Keratinocyte (primary cell): ENCODE results near the gene ZC3H12A. TPM values are rescaled to one million over a fixed set of nuclear protein-coding genes. Genes with fewer than 3 reads are reported as not detected.

Source experiments
- DNase-seq: peaks from one replicate; pipeline ENCODE4 v3.0.0-alpha.2; 2011; ENCODE audit warnings: low read depth, missing footprints, low spot score
- FAIRE-seq: peaks from 2 replicates; lab custom pipeline; 2011; peaks lifted over from hg19 to GRCh38; lab: Jason Lieb, UNC
- H2AFZ ChIP-seq: 2 replicates; pipeline ENCODE4 v1.6.0; 2012; ENCODE audit warnings: low read length, control low read depth, inconsistent platforms; ENCODE audit not compliant: control insufficient read depth
- H3K27ac ChIP-seq: 2 replicates; pipeline ENCODE4 v1.5.1; 2011; ENCODE audit warnings: low read length; ENCODE audit not compliant: control insufficient read depth, insufficient read depth
- H3K27me3 ChIP-seq: 3 replicates; pipeline ENCODE4 v1.6.0; 2011; ENCODE audit warnings: low read length; ENCODE audit not compliant: control insufficient read depth, insufficient read depth; ENCODE audit errors: extremely low read depth
- H3K36me3 ChIP-seq, 2 experiments: 2 replicates in 1 of 2; 3 replicates in 1 of 2; pipeline ENCODE4 v1.5.1; 2011; ENCODE audit warnings: low read length in 2 of 2, mild to moderate bottlenecking in 1 of 2; ENCODE audit not compliant: control insufficient read depth in 2 of 2, insufficient read depth in 2 of 2; ENCODE audit errors: extremely low read depth in 1 of 2
- H3K4me1 ChIP-seq: 3 replicates; pipeline ENCODE4 v1.5.1; 2011; ENCODE audit warnings: low read length; ENCODE audit not compliant: control insufficient read depth, insufficient read depth; ENCODE audit errors: extremely low read depth
- H3K4me2 ChIP-seq: 3 replicates; pipeline ENCODE4 v1.6.0; 2011; ENCODE audit warnings: low read depth, low read length; ENCODE audit not compliant: control insufficient read depth, insufficient read depth; ENCODE audit errors: extremely low read depth
- H3K4me3 ChIP-seq, 3 experiments: fragments of 200-600 bp in 1 of 3; sonication (generic) in 1 of 3; 2 replicates in 2 of 3; 3 replicates in 1 of 3; pipeline ENCODE4 v1.5.1; 2011 to 2016; ENCODE audit warnings: low read length in 3 of 3, mild to moderate bottlenecking in 3 of 3, control low read depth in 2 of 3, inconsistent platforms in 1 of 3, low read depth in 1 of 3, mixed read lengths in 1 of 3, mixed run types in 1 of 3, moderate library complexity in 1 of 3; ENCODE audit not compliant: control insufficient read depth in 2 of 3, insufficient read depth in 2 of 3; ENCODE audit errors: extremely low read depth in 1 of 3
- H3K79me2 ChIP-seq: 2 replicates; pipeline ENCODE4 v1.6.0; 2012; ENCODE audit warnings: low read length; ENCODE audit not compliant: control insufficient read depth, insufficient read depth
- H3K9ac ChIP-seq: 3 replicates; pipeline ENCODE4 v1.6.0; 2011; ENCODE audit warnings: low read length; ENCODE audit not compliant: control insufficient read depth, insufficient read depth; ENCODE audit errors: extremely low read depth
- H3K9me1 ChIP-seq: 3 replicates; pipeline ENCODE4 v1.6.0; 2011; ENCODE audit warnings: low read length; ENCODE audit not compliant: control insufficient read depth, insufficient read depth; ENCODE audit errors: extremely low read depth
- H3K9me3 ChIP-seq: 2 replicates; pipeline ENCODE4 v1.5.1; 2012; ENCODE audit warnings: low read depth, low read length; ENCODE audit not compliant: control insufficient read depth
- H4K20me1 ChIP-seq: 3 replicates; pipeline ENCODE4 v1.6.0; 2011; ENCODE audit warnings: low read length; ENCODE audit not compliant: control insufficient read depth, insufficient read depth; ENCODE audit errors: extremely low read depth
- EZH2 ChIP-seq: IDR thresholded peaks from one replicate; pipeline ENCODE4 v1.6.1; 2012; ENCODE audit warnings: inconsistent platforms, mild to moderate bottlenecking, low read length, moderate library complexity
- dilution Hi-C: fragments of 300-500 bp; cut with MboI; formaldehyde crosslinking; loops from one replicate; pipeline ENCODE4 v1.7.0; 2020; ENCODE audit warnings: low sequenced_read_pairs; ENCODE audit not compliant: extremely low pct_ligation_motif_present
- polyA plus RNA-seq, 5 experiments: library from polyadenylated mRNA; depleted of rRNA in 3 of 5; stranded (reverse) in 3 of 5; stranded (forward) in 1 of 5; unstranded in 1 of 5; fragments of >200 nt; gene quantifications; 1 replicate in 1 of 5; 2 replicates in 3 of 5; 3 replicates in 1 of 5; pipeline versions ENCODE4 v1.2.1 to v1.2.3, GENCODE V29; 2011 to 2012; ENCODE audit warnings: missing spikeins in 2 of 5, low read depth in 1 of 5, low replicate concordance in 1 of 5
- TF ChIP-seq, protein P1 (sequence below), 3 experiments: IDR thresholded peaks in 1 of 3; conservative IDR thresholded peaks in 1 of 3; optimal IDR thresholded peaks in 1 of 3; 2 replicates in 2 of 3; 3 replicates in 1 of 3; pipeline versions ENCODE3 to v1.5.1; 2011; ENCODE audit warnings: low read length in 3 of 3, mild to moderate bottlenecking in 3 of 3, moderate library complexity in 2 of 3, control low read depth in 1 of 3, inconsistent platforms in 1 of 3; ENCODE audit not compliant: insufficient read depth in 2 of 3; ENCODE audit errors: extremely low read depth in 1 of 3

The ZC3H12A gene
- polyA plus RNA-seq, 1 donor (not counting 4 experiments of a cell fraction or from before 2014, with no cell fraction given): 24.4 TPM

DNA sequence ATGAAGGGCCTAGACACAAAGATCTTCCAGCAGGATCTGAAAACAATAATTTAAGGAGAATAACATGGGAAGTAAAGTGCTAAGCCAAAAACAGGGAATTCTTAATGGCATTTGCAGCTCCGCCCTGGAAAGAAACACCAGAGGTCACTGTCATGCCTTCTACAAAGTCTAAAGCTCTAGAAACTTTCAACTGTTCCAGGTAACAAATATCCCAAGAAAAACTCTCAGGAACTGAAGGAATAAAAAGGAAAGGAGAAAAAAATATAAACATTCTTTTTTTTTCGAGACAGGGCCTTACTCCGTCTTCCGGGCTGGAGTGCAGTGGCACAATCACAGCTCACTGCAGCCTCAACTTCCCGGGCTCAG lies 13.2 kb downstream of the ZC3H12A start:
- no peak overlapping the region for H2AFZ ChIP-seq
- dilution Hi-C loops: no loop called here
- no peaks in the 10 kb centered on the region for H3K27me3 ChIP-seq
- peaks cover 9% of the 10 kb centered on the region for H4K20me1 ChIP-seq
- no peaks in the 10 kb centered on the region for H3K9me3 ChIP-seq
- TF ChIP-seq, protein P1, sequence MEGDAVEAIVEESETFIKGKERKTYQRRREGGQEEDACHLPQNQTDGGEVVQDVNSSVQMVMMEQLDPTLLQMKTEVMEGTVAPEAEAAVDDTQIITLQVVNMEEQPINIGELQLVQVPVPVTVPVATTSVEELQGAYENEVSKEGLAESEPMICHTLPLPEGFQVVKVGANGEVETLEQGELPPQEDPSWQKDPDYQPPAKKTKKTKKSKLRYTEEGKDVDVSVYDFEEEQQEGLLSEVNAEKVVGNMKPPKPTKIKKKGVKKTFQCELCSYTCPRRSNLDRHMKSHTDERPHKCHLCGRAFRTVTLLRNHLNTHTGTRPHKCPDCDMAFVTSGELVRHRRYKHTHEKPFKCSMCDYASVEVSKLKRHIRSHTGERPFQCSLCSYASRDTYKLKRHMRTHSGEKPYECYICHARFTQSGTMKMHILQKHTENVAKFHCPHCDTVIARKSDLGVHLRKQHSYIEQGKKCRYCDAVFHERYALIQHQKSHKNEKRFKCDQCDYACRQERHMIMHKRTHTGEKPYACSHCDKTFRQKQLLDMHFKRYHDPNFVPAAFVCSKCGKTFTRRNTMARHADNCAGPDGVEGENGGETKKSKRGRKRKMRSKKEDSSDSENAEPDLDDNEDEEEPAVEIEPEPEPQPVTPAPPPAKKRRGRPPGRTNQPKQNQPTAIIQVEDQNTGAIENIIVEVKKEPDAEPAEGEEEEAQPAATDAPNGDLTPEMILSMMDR (optimal IDR thresholded peaks at IDR 0.05 in 1 of 3, IDR thresholded peaks at IDR 0.05 in 1 of 3, conservative IDR thresholded peaks at IDR 0.05 in 1 of 3; ENCODE audit: extremely low read depth in 1 of 3, insufficient read depth in 2 of 3, low read length in 3 of 3): no peak
- no peak for TF ChIP-seq EZH2
- peaks cover 33% of the 10 kb centered on the region for H3K4me1 ChIP-seq
- peaks cover 3% of the 10 kb centered on the region for H3K9me1 ChIP-seq
- DNase-seq: no peak
- H3K27ac ChIP-seq: peak overlapping the region; percentile 50
- no peaks in the 10 kb centered on the region for H3K79me2 ChIP-seq
- no peak overlapping the region for H3K9ac ChIP-seq
- H3K4me2 ChIP-seq: no peak overlapping the region
- no peak overlapping the region for H3K4me3 ChIP-seq
- FAIRE-seq: no peak
- H3K36me3 ChIP-seq: peaks cover 16 to 19% of the 10 kb centered on the region in 2 experiments

DNA sequence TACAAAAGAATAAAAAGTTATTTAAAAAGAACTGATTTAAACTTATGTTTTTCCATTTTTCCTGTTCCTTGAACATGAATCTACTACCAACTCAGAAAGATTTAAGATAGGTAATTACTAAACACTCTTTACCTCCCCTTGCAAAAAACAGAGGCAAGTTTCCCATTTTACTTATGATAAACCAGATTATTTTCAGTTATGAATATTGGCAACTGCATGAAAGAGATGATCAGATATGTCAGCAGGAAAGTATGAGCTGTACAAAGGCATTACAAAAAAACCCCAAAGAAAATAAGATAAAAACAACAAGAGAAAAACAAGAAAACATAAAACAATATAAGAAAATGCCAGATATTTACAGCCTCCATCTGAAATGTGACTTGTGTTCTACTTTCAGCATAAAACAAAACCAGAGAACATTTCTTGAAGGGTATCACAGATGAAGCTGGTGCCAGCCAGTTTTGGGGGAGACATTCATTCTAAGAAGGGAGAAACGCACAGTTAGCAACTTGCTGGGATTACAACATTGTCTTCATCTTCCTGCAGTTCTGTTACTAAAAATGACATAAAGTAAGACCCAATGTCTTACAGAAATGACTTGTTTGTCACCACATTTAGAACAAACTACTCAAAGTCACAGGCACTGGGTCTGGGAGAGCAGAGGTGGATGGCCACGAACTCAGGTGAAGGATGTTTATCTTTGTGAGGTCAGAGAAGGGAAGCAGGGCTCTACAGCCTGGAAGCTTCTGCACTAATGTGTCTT lies 19.1 kb downstream of the ZC3H12A start:
- no peak overlapping the region for H3K9ac ChIP-seq
- H3K27ac ChIP-seq: no peak overlapping the region
- H3K4me3 ChIP-seq: no peak overlapping the region
- DNase-seq (no peak), FAIRE-seq (no peak)
- no peak overlapping the region for H2AFZ ChIP-seq
- peaks cover 5% of the 10 kb centered on the region for H3K79me2 ChIP-seq
- TF ChIP-seq, protein P1 (optimal IDR thresholded peaks at IDR 0.05 in 1 of 3, IDR thresholded peaks at IDR 0.05 in 1 of 3, conservative IDR thresholded peaks at IDR 0.05 in 1 of 3; ENCODE audit: extremely low read depth in 1 of 3, insufficient read depth in 2 of 3, low read length in 3 of 3): no peak
- TF ChIP-seq EZH2: no peak
- H3K9me3 ChIP-seq: no peaks in the 10 kb centered on the region
- no peaks in the 10 kb centered on the region for H3K9me1 ChIP-seq
- no peak overlapping the region for H3K4me2 ChIP-seq
- dilution Hi-C loops: no loop called here
- H3K36me3 ChIP-seq: peaks cover 8 to 21% of the 10 kb centered on the region in 2 experiments
- no peaks in the 10 kb centered on the region for H4K20me1 ChIP-seq
- H3K4me1 ChIP-seq: no peaks in the 10 kb centered on the region
- no peaks in the 10 kb centered on the region for H3K27me3 ChIP-seq
